ENCODE results near the gene GSK3B.
"Not testable (repeated sequence)": the region's sequence is repeated elsewhere in the genome, so short reads cannot be mapped to it uniquely, and the experiment has no call there.

The GSK3B gene

GRCh38 chr3:120066634-120067033 lies 27.6 kb downstream of the GSK3B start:
- no peak overlapping the region for H3K4me3 ChIP-seq (ENCODE audit: low read depth, low read length)
- TF ChIP-seq CTCF (IDR thresholded peaks at IDR 0.05; ENCODE audit: low read depth, low read length): no peak
- in situ Hi-C loops (cut with HindIII; ENCODE audit: low sequenced_read_pairs): no loop called here
- DNase-seq (ENCODE audit: low read depth, low spot score): no peak

DNA sequence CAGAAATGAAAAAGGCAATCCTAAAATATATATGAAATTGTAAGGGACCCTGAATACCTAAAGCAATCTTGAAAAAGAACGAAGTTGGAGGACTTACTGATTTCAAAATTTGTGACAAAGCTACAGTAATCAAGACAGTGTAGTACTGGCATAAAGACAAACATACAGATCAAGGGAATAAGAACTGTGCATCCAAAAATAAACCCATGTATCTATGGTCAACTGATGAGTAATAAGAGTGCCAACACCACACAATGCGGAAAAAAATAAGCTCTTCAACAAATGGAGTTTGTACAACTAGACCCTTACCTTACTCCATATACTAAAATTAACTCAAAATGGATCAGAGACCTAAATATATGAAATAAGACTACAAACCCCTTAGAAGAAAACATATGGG lies 29.6 kb downstream of the GSK3B start:
- no peak for TF ChIP-seq CTCF (IDR thresholded peaks at IDR 0.05; ENCODE audit: low read depth, low read length)
- in situ Hi-C loops (cut with HindIII; ENCODE audit: low sequenced_read_pairs): no loop called here
- no peak for DNase-seq (ENCODE audit: low read depth, low spot score)
- H3K4me3 ChIP-seq (ENCODE audit: low read depth, low read length): no peak overlapping the region

DNA sequence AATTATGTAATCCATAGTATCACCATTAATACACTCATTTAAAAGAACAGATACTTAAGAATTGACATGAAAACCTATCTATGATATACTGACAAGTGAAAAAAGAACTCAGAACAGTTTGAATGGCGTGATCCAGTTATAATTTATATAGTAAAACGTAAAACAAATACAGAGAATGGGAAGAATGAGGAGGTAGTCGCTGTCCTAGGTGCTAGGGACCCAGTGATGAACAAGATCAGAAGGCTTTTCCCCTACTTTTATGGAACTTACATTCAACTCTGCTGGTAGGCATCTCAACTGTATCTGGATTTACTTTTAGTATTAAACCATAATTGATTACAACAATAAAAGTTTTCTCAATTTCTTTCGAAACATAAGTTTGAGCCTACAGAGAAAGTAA lies 31.8 kb downstream of the GSK3B start:
- no peak for DNase-seq (ENCODE audit: low read depth, low spot score)
- TF ChIP-seq CTCF (IDR thresholded peaks at IDR 0.05; ENCODE audit: low read depth, low read length): no peak
- no peak overlapping the region for H3K4me3 ChIP-seq (ENCODE audit: low read depth, low read length)
- in situ Hi-C loops (cut with HindIII; ENCODE audit: low sequenced_read_pairs): no loop called here

GRCh38 chr3:120059081-120059864 lies 35.0 kb downstream of the GSK3B start:
- in situ Hi-C loops (cut with HindIII; ENCODE audit: low sequenced_read_pairs): no loop called here
- DNase-seq (ENCODE audit: low read depth, low spot score): no peak
- H3K4me3 ChIP-seq (ENCODE audit: low read depth, low read length): no peak overlapping the region
- no peak for TF ChIP-seq CTCF (IDR thresholded peaks at IDR 0.05; ENCODE audit: low read depth, low read length)

DNA sequence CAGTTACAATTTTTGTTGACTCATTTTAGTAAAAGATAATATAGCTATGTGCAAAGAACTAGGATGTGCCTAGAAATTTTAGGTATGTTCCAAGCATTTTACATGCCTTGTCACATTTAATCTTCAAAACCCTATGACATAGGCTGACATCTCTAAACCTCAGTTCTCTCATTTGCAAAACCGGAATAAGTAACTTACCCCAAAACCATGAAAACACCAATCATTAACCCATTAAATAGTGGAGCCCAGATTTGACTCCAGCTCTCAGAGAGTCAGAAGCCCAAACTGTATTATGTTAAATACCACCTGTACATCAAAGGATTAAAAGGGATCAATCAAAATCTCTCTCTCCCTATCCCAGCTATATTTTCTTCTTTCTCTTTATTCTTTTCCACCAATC lies 36.6 kb downstream of the GSK3B start:
- TF ChIP-seq CTCF (IDR thresholded peaks at IDR 0.05; ENCODE audit: low read depth, low read length): no peak
- in situ Hi-C loops (cut with HindIII; ENCODE audit: low sequenced_read_pairs): no loop called here
- DNase-seq (ENCODE audit: low read depth, low spot score): no peak

GRCh38 chr3:120057029-120057428 lies 37.2 kb downstream of the GSK3B start:
- no peak overlapping the region for H3K4me3 ChIP-seq (ENCODE audit: low read depth, low read length)
- DNase-seq (ENCODE audit: low read depth, low spot score): no peak
- TF ChIP-seq CTCF (IDR thresholded peaks at IDR 0.05; ENCODE audit: low read depth, low read length): no peak
- in situ Hi-C loops (cut with HindIII; ENCODE audit: low sequenced_read_pairs): no loop called here

More for the DNA sequence above, 36.6 kb downstream of the GSK3B start:
- H3K4me3 ChIP-seq (ENCODE audit: low read depth, low read length): no peak overlapping the region

GRCh38 chr3:120053647-120054046 lies 40.6 kb downstream of the GSK3B start:
- DNase-seq (ENCODE audit: low read depth, low spot score); in situ Hi-C loops (cut with HindIII; ENCODE audit: low sequenced_read_pairs); H3K4me3 ChIP-seq (ENCODE audit: low read depth, low read length): not testable (repeated sequence)

Data from astrocyte of the spinal cord (primary cell).